Breast epithelium (tissue), 3 donors: ENCODE data around the gene PCNX2.

Experiments used
- POLR2A ChIP-seq: fragments of 450-650 bp; IDR thresholded peaks from one replicate; pipeline ENCODE4 v1.6.1; 2016; ENCODE audit warnings: antibody characterized with exemption, mild to moderate bottlenecking, moderate library complexity
- POLR2AphosphoS5 ChIP-seq, 3 donors: sonication (generic); formaldehyde crosslinking; IDR thresholded peaks; one replicate each; pipeline ENCODE4 v1.6.1; 2017; ENCODE audit warnings: antibody characterized with exemption in 3 of 3
- TF ChIP-seq, protein P1 (sequence below), 3 donors: fragments of 450-650 bp; IDR thresholded peaks; one replicate each; pipeline ENCODE4 v1.5.1; 2016 to 2017; ENCODE audit warnings: antibody characterized with exemption in 3 of 3, mild to moderate bottlenecking in 3 of 3, moderate library complexity in 3 of 3

- TF ChIP-seq, protein P1, sequence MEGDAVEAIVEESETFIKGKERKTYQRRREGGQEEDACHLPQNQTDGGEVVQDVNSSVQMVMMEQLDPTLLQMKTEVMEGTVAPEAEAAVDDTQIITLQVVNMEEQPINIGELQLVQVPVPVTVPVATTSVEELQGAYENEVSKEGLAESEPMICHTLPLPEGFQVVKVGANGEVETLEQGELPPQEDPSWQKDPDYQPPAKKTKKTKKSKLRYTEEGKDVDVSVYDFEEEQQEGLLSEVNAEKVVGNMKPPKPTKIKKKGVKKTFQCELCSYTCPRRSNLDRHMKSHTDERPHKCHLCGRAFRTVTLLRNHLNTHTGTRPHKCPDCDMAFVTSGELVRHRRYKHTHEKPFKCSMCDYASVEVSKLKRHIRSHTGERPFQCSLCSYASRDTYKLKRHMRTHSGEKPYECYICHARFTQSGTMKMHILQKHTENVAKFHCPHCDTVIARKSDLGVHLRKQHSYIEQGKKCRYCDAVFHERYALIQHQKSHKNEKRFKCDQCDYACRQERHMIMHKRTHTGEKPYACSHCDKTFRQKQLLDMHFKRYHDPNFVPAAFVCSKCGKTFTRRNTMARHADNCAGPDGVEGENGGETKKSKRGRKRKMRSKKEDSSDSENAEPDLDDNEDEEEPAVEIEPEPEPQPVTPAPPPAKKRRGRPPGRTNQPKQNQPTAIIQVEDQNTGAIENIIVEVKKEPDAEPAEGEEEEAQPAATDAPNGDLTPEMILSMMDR (IDR thresholded peaks at IDR 0.05), result no peak
- TF ChIP-seq POLR2A (no peak), POLR2AphosphoS5 (IDR thresholded peaks at IDR 0.05) (no peak)
Measured at GRCh38 chr1:233019778-233020325, 275.7 kb downstream of the PCNX2 start.
